Measurements from ENCODE around the gene MEIS2.

Gene MEIS2

GRCh38 chr15:36924034-36924433 lies 176.3 kb downstream of the MEIS2 start:
- no peak for DNase-seq

- DNase-seq = no peak
These were observed 178.8 kb downstream of the MEIS2 start for GRCh38 chr15:36921484-36922091.

GRCh38 chr15:36917411-36918267 lies 182.7 kb downstream of the MEIS2 start:
- DNase-seq = no peak

- no peak for DNase-seq
These were observed 185.2 kb downstream of the MEIS2 start for GRCh38 chr15:36914960-36915808.

GRCh38 chr15:36914466-36914865 lies 185.9 kb downstream of the MEIS2 start:
- DNase-seq = no peak

- DNase-seq = no peak
These were observed 188.0 kb downstream of the MEIS2 start for GRCh38 chr15:36912311-36912712.

- no peak for DNase-seq
These were observed 188.9 kb downstream of the MEIS2 start for GRCh38 chr15:36911322-36911944.

GRCh38 chr15:36908991-36909390 lies 191.4 kb downstream of the MEIS2 start:
- no peak for DNase-seq

GRCh38 chr15:36907295-36907694 lies 193.1 kb downstream of the MEIS2 start:
- no peak for DNase-seq

- no peak for DNase-seq
These were observed 194.4 kb downstream of the MEIS2 start for GRCh38 chr15:36905908-36906307.

GRCh38 chr15:36904715-36905114 lies 195.6 kb downstream of the MEIS2 start:
- DNase-seq = no peak

GRCh38 chr15:36903922-36904556 lies 196.3 kb downstream of the MEIS2 start:
- DNase-seq = no peak

GRCh38 chr15:36903195-36903594 lies 197.2 kb downstream of the MEIS2 start:
- DNase-seq = no peak

- no peak for DNase-seq
These were observed 199.3 kb downstream of the MEIS2 start for GRCh38 chr15:36901012-36901411.

- no peak for DNase-seq
These were observed 200.7 kb downstream of the MEIS2 start for GRCh38 chr15:36899696-36900095.

- DNase-seq = no peak
These were observed 201.7 kb downstream of the MEIS2 start for GRCh38 chr15:36898536-36899126.

GRCh38 chr15:36897834-36898233 lies 202.5 kb downstream of the MEIS2 start:
- DNase-seq = no peak

GRCh38 chr15:36896949-36897348 lies 203.4 kb downstream of the MEIS2 start:
- DNase-seq = no peak

- no peak for DNase-seq
These were observed 206.3 kb downstream of the MEIS2 start for GRCh38 chr15:36894075-36894474.

- no peak for DNase-seq
These were observed 207.1 kb downstream of the MEIS2 start for GRCh38 chr15:36893276-36893675.

- no peak for DNase-seq
These were observed 212.0 kb downstream of the MEIS2 start for GRCh38 chr15:36888011-36888992.
